Activated effector memory CD4-positive, alpha-beta T cell treated with anti-CD3 and anti-CD28 coated beads, Interleukin-2, amount 50 U/mL, for 16 hours (primary cell): ENCODE data around the gene ARAP2.
"Not testable (repeated sequence)": the region's sequence is repeated elsewhere in the genome, so short reads cannot be mapped to it uniquely, and the experiment has no call there.

Experiments used
- DNase-seq: peaks from one replicate; pipeline ENCODE4 v3.0.0-alpha.2; 2020

The ARAP2 gene

GRCh38 chr4:36213977-36214376 lies 30.3 kb downstream of the ARAP2 start:
- DNase-seq: no peak

GRCh38 chr4:36211084-36211483 lies 33.2 kb downstream of the ARAP2 start:
- DNase-seq: no peak

GRCh38 chr4:36209941-36210649 lies 34.2 kb downstream of the ARAP2 start:
- DNase-seq: no peak

GRCh38 chr4:36208893-36209473 lies 35.3 kb downstream of the ARAP2 start:
- no peak for DNase-seq

- DNase-seq: no peak
Measured at GRCh38 chr4:36207831-36208520, 36.3 kb downstream of the ARAP2 start.

- DNase-seq: no peak
Measured at GRCh38 chr4:36207367-36207766, 36.9 kb downstream of the ARAP2 start.

DNA sequence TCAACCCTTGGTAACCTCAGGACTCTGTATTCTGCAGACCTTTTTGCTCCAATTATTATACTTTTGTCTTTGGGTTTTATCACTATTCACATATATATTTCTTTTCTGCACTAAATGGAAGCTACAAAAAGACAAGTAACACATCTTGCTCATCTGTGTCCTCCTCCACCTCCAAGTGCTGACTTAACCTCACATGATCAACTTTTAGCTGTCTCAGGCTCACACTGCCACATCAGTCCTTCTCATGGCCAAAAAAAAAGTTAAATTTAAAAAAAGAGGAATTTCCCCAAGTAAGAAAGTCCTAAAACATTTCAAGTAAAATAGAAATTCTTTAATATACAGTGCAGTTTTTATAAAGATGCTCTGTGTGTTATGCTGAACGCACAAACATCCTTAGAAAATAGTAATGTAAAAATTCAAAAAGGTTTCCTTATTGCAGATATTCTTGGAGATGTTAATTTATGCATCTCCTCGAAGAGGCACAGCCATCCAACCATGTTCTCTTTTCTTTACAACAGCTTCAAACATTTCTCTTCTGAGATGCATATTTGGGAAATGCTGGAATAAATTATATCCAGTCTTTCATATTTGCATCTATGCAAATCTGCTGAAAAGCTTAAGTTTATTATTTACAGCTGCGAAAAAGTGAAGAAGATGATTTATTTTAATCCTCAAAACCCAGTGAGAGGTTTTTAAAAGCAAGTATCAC lies 37.6 kb downstream of the ARAP2 start:
- DNase-seq: no peak

DNA sequence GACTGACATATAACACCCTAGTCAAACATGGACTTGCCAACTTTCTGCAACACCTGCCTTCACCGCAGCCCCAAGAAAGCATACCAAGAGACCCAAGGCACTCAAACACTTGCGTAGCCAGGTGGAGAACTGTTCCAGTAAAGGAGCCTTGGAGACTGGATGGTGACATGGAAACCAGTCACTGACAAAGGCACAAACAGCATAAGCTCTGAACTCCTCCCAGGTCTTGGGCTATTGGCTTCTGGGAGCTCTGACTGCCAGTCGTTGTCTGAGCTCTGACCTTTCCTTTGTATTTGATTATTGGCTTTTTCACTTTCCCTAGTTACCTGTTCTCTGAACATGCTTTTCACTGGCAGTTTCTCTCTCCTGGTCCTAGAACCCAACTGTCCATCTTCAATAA lies 38.3 kb downstream of the ARAP2 start:
- DNase-seq: no peak

- no peak for DNase-seq
Measured at GRCh38 chr4:36198861-36199260, 45.5 kb downstream of the ARAP2 start.

- DNase-seq: no peak
Measured at GRCh38 chr4:36198068-36198808, 46.1 kb downstream of the ARAP2 start.

DNA sequence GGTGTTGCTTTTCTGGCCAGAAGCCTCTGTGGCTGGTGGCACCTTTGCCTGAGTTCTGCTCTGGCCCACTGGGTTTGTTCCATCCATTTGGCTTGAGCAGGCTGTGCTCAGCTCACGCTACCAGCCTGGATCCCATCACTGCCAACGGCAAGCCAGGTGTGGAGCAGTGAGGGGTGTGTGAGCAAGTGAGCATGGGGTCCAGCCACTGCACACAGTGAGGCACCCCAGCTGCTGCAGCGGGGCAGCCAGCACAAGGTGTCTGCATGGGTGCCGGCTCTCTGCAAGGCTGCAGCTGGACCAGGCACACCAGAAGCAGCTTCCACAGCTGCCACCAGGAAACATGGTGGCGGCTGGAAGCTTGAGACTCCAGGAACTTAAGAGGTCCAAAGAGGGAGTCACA lies 46.8 kb downstream of the ARAP2 start:
- DNase-seq: no peak

DNA sequence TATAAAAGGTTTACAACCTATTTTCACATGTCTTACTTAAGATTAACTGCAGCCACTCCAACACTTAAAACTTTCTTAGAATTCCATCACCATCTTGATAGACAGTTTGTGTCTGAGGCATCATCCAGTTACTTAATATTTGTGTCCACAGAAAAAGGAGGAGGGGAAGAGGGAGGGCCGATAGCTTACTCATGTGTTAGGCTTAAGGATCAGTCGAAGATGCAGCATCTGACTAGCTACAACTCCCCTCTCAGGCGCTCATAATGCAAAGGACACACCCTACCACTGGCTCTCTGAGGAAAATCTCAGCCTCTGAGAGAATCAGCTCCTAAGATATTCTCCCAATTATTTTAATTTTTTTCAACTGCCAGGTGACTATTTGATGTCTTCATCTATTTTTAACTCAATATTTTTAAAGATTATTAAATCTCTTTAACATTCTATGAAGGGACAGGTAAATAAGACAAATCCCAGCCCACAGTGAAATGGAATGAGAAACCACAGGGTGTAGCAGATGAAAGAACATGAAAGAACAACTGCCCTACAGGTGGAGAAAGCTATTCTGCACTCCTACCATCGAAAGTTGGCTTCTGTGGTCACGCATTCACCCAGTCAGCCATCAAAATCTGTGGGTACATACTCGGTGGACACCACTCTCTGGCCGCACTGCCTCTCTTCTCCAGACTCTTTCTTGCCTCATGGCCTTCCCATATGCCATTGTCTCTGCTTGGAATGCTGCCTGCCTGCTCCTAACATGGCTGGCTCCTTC lies 48.0 kb downstream of the ARAP2 start:
- no peak for DNase-seq

DNA sequence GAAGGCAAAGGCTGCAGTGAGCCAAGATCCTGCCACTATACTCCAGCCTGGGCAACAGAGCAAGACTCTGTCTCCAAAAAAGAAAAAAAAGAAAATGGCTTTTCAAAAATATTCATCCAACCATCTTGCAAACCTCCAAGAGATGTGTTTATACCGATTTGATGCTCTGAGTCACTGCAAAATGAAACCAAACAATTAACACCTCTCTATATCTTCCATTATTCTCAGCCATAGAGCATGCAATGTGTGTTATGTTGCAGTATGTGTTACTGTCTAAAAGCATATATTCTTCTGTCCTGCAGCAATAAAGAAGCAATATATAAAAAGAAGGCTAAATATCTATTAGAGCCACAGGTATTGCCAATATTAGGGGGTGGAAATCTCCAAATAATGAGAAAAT lies 51.4 kb downstream of the ARAP2 start:
- DNase-seq: no peak

- no peak for DNase-seq
Measured at GRCh38 chr4:36189511-36190226, 54.6 kb downstream of the ARAP2 start.

GRCh38 chr4:36187723-36188333 lies 56.5 kb downstream of the ARAP2 start:
- no peak for DNase-seq

DNA sequence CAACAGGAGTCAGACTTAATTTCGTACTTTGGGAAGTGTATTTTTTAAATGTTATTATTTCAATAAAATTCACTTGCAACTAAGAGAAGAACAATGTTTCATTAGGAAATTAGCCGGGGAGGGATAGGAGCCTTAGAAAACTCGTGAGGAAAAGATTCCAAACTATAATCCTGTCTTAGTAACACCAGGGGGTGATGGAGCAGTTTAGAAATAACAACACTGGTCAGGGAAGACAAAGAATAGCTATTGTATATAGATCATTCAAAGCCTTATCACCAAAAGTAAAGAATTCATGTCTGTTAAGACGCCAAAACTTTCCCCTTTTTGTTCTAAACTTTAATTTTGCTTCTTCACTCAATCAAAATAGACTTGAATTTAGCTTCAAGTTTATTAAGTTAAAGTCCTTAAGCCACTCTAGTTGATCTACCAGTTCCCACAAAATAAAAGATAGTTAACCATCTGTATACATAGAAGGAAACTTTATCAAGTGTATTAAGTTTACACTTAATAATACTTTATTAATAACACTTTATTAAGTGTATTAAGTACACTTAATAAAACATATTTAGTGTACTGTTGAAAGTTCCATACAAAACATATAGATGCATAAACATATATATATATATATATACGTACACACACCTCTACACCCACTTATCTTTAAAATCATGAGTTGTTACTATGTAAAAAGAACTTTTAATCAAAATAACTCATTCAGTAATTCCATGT lies 60.5 kb downstream of the ARAP2 start:
- no peak for DNase-seq

DNA sequence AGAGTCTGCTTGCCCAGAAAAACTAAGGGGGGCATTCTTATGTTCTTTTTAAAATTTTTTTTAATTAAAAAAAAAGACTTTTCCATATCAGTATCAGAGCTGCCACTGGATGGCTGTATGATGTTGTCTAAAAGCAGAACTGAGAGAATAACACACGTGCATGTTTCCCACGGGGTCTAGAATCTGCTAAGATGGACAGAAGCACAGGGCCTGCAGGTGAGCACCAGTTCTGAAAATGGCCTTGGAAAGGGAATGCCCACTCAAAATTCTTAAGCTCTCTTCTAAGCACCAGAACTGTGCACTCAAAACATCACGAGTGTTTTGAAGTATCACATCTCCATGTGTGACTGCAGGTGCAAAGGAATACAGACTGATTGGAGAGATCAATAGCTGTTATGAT lies 61.1 kb downstream of the ARAP2 start:
- DNase-seq: no peak

DNA sequence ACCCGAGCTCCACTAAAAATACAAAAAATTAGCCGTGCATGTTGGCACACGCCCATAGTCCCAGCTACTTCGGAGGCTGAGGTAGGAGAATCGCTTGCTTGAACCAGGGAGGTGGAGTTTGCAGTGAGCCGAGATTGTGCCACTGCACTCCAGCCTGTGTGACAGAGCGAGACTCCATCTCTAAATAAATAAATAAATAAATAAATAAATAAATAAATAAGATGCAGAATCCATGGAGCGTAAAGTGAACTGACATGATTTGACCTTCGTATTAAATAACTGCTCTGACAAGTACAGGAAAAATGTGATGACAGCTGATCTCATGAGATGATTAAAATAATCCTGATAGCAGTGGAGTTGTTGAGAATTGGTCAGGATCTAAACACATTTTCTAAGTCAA lies 62.0 kb downstream of the ARAP2 start:
- not testable (repeated sequence) for DNase-seq

GRCh38 chr4:36180206-36180605 lies 64.1 kb downstream of the ARAP2 start:
- no peak for DNase-seq

DNA sequence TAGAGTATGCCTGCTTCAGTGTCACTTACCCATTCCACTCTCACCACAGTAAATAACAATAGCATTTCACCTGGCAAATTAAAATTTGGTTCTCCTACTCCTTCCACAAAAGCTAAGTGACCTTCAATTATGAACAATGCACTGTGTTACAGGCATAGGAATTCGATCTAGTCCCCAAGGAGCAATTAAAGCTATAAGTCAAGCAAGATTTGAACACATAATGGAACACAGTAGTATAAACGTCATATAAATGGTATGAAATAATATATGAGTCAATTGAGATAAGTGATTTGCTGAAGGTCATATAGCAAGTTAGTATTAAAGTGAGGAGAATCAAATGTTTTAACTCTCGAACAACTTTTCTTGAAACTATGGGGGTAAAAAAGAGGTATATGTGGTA lies 65.8 kb downstream of the ARAP2 start:
- no peak for DNase-seq
